Embryonic facial prominence (tissue), 1 donor: ENCODE measurements around the gene DUS3L.
A peak's percentile ranks its signal among the peaks of the same experiment; 100 is the strongest.

Experiments used
- DNase-seq: peaks from one replicate; pipeline ENCODE4 v3.0.0-alpha.2; 2016; ENCODE audit errors: extremely low spot score

The DUS3L gene, protein sequence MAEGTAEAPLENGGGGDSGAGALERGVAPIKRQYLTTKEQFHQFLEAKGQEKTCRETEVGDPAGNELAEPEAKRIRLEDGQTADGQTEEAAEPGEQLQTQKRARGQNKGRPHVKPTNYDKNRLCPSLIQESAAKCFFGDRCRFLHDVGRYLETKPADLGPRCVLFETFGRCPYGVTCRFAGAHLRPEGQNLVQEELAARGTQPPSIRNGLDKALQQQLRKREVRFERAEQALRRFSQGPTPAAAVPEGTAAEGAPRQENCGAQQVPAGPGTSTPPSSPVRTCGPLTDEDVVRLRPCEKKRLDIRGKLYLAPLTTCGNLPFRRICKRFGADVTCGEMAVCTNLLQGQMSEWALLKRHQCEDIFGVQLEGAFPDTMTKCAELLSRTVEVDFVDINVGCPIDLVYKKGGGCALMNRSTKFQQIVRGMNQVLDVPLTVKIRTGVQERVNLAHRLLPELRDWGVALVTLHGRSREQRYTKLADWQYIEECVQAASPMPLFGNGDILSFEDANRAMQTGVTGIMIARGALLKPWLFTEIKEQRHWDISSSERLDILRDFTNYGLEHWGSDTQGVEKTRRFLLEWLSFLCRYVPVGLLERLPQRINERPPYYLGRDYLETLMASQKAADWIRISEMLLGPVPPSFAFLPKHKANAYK

DNA sequence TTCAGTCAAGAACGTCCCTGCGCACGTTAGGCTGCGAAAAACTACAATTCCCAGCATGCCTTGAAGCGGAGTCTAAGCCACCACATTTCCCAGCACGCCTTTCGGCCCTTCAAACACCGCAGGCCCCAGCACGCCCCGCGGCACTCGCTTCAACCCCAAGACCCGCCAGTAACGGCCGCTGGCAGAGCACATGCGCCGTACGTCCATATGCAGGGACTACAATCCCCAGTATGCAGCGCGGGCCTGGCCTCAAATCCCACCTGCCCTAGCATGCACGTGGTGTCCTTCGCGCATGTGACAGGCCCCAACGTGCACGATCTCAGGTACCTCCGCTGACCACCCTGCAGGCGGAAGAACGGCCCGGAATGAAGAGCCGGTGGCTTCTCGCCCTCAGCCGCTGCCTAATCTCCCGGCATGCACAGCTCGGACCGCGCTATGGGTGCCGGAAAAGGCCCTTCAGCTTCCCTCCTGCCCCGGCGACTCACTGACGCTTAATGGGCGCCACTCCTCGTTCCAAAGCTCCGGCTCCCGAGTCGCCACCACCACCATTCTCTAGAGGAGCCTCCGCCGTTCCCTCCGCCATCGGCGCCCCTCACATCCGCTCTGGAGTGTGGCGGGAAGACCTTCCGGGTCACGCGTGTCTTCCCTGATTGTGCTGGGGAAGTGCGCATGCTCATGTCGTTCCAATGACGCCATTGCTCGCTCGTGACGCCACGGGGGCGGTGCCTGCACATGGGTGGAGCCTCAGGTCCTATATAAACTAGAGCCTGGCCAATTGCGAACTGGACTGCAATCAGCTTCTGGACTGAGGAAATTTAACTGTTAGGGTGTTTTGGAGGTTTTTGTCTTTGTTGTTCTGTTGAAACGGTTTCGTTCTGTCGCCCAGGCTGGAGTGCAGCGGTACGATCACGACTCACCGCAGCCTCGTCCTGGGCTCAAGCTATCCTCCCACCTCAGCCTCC, at the start of gene DUS3L:
Gene DUS3L, minus strand, starts transcription at position 605 of the 962 bp plus-strand sequence. Its CDS starts 22 bp downstream, at position 583.
- peak; percentile 97 for DNase-seq

DNA sequence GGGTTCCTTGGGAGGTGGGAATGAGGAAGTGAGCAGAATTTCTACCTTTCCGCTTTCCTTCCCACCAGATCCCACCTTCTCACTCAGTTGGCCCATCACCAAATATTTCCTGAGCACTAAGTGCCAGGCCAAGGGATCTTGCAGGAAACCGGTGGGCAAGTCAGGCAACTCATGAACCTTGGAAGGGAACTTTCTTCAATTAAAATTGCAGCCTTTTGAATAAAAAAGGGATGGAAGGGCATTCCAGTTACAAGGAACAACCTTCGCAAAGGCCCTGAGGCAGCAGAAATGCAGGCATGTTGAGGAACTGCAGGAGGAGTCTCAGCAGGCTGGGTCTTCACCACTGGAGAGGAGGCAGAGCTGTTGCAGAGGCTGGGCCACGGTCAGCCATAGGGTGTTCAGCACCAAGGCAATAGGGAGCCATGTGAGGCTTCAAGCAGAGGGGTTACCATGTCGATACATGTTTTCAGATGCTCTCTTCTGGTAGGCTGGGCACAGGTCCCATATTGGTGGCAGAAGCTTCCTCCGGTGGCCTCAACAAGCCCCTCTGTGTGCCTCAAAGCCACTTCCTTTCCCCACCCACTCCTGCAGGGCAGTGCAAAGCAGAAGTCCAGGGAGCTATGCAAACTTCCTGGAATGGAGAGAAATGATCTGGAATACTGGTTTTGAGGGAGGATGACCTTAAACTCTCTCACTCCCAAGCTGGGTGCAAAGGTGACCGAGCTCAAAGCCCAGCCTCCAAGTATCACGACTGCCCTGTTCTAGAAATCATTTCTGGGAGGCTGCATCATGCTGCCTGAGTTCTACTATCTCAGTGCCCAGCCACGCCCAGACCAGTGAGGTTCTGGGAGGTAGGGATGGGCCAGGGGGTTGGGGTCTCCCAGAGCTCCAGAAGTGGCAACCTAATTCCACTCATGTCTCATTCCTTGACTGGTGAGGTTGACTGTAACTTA, 48.4 kb upstream of the DUS3L start, which contains the start of gene FUT6:
Gene FUT6, minus strand, starts transcription at position 638 of the 953 bp plus-strand sequence. CDS start 7,135 bp downstream, outside the sequence.
- DNase-seq: no peak

DNA sequence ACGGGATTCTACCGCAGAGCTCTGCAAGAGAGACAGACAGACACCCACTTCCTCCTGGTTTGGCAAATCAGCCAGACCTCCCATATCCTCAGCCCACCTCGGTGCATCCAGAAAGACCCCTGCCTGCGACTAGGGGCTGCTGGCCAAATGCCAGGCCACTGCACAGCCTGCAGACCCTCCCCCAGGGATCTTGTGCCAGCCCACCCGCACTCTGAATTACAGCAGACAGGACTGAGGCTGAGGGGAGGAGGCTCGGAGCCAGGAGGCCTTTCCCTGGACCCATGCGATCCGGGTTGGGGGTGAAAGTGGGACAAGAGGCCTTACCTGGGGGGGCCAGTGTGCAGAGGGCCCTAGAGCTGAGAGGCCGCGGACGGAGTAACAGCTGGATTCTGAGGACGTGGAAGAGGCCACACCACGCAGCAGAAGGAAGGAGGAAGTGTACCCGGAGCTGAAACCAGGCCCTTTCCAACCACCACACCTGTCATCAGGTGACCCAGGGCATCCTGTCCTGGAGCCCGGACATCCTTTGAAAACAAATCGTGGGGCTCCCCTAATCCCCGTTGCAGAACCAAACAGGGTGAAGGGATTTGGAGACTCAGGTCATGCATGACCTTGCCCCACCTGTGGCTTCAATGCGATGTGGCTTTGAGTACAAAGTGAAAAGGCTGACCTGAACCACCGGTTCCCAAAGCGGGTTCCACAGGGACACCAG, 47.5 kb upstream of the DUS3L start:
- no peak for DNase-seq

DNA sequence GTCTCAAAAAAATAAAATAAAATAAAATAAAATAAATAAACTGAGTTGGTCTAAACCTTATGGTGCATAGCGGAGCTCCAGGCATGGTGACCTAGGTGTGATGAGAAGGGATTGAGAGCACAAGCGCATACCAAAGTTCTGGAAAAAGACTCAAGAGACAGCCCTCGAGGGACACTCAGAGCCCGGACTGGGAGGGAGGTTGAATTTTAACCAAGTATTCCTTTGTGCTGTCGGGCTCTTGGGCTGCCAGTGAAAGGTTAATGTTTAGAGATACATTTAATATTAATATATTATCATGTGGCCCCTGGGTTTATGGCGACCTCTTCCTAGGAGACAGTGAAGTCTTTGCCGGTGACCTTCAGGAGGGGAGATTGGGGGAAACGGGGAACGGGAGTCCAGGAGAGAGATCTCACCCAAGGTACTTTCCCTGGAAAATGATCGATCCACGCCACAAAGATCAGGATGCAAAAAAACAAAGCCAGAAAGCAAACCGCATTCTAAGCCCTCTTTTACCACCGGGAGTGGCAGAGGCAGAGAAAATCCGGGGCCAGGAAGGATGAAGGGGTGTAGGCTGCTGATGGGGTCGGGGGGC, 46.9 kb upstream of the DUS3L start:
- no peak for DNase-seq

DNA sequence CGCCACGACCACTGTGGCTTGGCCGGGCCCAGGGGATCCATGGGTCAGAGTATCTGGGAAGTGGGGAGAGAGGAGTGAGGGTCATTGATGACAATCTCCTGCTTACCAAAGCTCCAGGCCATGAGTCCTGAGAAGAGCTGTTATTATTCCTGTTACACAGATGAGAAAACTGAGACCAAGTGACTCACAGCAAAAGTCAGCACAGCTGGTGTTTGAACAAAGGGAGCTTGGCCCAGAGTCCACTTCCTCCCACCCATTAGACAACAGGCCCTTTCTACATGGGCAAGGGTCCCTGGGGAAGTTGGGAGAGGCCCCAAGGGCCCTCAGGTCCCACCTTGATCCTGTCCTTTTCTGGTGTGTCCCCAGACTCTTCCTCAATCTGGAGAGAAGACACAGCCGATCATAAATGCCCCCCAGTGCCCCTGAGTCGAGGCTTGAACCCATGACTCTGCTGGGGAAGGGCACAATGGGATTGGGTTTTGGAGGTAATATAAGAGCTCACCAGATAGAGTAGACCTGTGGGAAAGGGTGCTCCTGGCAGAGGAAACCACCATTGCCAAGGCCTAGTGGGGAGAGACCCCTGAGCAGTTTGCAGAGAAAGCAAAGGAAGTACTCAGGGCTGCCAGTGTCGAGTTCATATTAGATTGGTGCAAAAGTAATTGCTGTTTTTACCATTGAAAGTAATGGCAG, 41.7 kb upstream of the DUS3L start:
- DNase-seq: no peak

DNA sequence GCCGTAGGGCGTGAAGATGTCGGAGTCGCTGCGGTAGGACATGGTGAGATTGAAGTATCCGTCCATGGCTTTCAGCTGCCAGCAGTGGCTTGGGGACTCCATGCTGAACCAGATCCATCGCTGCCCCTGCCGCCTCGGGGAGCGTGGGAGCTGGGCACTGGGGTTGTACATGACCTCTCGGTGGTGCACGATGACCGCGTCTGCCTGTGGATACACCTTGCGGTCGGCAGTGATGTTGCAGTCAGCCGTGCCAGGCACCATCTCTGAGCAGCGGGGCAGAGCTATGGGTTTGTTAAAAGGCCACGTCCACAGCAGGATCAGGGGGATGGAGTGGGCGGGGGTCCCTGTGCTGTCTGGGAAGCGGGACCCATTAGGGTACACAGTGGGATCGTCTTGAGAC, 41.1 kb upstream of the DUS3L start:
- DNase-seq: no peak

DNA sequence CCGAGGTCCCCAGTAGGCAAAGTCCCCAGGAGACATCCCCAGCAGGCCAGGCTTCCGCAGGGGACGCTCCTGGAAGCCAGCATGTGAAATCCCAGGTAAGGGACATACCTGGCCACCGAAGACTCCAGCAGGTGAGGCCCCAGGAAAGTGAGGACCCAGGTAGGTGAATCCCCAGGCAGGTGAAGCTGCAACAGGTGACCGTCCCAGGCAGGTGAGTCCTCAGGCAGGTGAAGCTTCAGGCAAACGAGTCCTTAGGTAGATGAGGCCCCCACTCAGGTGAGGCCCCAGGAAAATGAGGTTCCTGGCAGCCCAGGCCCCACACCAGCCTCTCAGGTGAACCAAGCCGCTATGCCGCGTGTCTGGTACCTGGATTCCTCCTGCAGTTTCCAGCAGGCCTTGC, 40.2 kb upstream of the DUS3L start:
- DNase-seq: no peak

DNA sequence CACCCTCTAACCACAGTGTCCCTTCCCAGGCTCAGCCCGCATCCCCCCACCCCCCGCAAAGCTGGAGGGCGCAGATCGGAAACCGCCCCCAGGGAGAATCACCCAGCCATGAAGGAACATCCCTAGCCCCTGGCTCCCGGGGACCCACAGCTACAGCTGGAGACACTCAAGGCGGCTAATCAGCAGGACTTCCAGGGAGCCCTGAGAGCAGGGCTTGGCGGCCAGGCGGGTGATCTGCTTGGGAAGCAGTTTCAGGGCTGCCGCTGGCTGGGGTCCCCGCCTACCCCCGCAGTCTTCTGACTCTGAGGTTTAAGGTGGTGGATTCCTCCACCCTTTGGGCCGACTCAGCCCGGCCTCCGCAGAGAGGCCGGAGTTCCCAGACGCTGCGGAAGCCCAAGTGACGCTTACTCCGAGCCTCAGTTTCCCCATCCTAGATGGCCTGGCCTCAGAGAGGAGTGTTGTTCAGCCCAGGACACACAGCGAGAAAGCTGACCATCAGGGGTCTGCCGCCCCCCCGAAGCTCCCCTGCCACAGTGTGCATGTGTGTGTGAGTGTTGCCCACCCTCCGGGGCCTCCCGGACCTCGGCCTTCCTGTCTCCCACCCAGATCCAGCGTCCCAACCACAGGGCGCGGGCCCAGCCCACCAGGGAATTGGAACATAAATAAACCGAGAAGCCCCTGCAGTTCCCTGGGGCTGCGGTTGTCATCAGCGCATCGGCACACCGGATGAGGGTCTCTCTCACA, 38.8 kb upstream of the DUS3L start:
- no peak for DNase-seq

DNA sequence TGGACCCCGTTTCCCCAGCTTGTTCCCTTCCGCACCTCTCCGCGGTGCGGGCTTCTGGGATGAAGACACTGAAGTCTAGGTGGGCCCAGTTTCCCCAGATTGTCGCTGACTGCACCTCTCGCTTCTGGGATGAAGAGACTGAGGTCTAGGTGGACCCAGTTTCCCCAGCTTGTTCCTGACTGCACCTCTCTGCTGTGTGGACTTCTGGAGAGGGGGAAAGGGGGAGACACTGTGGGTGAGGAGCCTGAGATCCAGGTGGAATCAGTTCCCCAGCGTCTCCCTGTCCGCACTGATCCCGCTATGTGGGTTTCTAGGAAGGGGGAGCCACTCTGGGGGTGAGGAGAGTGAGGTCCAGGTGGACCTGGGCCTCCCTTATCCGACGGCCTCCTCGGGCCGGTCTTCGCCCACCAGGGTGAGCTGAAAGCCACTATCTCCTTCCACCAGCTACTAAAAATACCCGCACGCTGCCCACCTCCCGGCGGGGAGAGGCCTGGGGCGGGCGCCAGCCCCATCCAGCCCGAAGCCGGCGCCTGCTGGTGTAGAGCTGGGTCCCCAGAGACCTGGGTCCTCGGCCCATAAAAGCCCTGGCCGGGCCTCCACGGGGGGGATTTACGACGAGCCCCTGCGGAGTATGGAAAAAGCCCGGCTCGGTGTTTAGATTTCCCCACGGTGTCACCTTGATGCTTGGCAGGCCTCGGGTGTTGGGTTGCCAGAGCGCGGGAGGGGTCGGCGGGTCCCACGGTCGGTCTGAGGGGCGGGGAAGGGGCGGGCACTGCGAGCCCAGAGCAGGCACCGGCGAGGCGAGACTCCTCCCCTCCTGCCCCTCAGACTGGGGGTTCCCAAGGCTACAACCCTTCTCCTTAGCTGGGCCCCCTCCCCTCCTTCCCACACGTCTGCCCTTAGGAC, 38.0 kb upstream of the DUS3L start:
- DNase-seq: no peak

DNA sequence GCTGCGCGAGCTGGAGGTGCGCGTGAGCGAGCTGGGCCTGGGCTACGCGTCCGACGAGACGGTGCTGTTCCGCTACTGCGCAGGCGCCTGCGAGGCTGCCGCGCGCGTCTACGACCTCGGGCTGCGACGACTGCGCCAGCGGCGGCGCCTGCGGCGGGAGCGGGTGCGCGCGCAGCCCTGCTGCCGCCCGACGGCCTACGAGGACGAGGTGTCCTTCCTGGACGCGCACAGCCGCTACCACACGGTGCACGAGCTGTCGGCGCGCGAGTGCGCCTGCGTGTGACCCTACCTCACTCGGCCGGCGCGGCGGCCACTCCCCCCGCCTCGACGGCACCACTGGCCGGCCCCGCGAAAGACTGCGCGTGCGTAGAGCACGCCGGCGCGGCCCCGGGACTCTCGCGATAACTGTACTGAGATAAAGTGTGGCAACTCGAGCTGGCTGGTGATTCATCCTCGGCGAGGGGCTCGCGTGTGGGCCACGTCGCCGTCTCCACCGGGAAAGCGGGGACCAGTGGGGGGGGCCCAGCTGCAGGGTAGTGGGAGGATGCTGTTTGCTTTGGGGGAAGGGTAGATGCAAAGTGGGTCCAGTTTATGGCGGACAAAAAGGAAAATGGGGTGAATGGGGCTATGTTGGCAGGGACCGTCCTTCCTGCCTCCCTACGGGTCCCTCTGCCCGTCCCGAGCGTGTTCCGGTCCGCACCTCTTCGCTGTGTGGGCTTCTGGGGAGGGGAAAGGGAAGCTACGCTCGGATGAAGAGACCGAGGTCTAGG, 37.1 kb upstream of the DUS3L start:
- DNase-seq: peak; percentile 82

DNA sequence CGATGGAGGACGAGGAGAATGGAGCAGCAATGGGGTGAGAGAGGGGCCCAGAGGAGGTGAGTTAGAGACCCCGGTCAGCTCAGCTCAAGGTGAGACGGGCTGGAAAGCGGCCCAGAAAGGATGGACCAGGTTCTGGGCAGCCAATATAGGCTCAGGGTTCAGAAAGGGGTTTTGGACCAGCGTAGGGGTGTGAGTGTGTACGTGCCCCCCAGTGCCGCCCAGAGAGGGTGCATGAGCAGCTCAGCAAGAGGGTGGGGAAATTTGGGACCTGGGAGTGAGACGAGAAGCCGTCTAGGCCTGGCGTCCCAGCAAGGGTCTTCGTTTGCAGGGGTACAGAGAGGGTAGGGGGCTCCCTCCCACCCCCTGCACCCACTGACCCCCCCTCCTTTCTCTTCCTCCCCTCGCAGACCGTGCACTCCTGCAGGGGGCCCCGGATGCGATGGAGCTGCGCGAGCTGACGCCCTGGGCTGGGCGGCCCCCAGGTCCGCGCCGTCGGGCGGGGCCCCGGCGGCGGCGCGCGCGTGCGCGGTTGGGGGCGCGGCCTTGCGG, 36.5 kb upstream of the DUS3L start:
- no peak for DNase-seq

DNA sequence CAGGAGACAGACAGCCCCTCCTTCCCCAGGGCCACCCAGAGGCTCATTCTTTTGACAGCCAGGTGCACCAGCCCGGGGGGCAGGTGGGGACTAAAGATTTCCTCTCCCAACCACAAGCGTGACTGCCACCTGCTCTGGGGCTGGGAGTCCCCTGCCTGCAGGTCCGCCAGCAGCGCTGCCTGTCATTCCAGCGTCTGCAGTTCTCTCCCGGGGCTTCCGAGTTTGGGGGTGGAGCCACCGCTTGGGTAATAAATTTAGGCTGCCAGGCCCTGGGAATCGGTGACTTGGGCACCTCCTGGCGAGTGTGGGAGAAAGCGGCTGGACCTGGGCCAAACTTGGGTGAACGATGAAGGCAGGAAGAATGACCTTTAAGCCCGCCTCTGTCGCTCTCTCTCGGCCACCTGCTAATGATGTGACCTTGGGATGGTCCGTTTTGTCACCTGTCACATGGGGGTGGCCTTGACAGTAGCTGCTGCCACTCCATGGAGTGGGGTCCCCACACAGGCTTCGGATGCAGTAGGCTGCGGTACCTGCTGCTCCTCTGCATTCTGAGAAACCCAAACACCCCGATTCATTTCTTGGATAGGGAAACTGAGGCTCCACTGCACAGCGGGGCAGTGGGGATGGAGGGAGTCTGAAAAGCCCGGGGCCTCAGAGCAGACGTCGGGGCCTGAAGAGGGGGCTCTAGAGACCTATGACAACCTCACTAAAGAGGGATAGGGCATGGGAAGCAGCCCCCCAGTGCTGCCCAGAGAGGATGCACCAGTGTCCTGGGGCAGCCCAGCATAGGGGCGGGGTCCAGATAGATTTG, 35.8 kb upstream of the DUS3L start:
- DNase-seq: no peak

DNA sequence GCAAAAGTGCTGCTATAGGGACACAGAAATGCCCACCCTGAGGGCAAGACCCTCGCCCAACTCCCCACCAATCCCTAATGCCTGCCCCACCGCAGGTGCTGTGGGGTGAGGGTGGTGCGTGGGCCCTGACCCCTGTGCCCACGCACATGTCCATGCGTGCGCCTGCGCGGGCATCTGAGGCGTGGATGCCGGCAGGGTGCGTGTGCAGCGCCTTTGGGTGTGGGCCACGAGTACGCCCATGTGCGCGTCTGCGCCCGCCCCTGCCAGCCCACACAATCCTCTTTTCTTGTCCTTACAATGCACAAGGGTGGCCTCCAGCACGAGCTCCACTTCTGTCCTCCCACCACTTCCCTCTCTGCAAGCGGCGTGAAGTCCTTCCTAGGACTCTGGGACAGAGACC, 34.2 kb upstream of the DUS3L start:
- DNase-seq: no peak

DNA sequence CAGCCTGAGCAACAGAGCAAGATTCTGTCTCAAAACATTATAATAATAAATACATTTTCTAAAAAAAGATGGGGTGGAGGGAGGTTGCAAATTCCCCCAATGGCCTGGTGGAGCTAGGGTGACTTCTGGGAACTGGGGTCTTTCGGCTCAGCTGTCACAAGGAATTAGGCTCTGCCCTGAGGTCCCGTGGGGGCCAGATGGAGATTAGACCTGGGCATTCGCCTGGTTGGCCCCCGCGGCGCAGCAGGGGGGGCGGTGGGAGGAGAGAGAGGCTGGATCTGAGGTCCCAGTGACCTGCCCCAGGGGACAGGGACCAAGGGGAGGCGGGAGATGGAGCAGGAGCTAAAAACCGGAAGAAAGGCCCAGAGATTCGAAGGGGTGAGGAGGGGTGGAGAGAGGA, 33.8 kb upstream of the DUS3L start:
- no peak for DNase-seq

DNA sequence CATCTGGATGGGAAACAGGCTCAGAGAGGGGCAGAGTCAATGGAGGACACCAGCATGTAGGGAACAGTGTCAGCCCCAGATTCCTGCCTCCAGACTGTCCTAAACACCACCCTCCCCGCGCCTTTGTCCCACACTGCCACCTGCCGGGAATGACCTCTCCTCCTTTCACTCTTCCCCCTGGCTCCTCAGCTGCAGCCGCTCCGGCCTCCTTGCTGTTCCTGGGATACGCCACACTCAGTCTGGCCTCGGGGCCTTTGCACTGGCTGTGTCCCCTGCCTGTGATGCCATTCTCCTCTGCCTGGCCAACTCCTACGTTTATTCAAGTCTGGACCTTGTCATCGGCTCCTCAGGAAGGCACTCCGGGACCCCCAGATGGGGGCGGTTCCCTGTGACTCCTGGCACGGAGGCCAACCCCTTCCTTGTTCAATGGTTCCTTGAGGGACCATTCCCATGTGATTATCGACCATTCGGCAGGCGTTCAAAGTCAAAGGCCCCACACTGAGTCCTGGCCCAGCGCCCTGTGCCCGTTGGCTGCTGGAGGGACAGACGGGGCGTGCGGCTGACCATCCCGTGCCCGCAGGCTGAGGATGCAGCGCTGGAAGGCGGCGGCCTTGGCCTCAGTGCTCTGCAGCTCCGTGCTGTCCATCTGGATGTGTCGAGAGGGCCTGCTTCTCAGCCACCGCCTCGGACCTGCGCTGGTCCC, 32.8 kb upstream of the DUS3L start:
- no peak for DNase-seq
